Measurements from ENCODE around the gene LASP1.

- TF ChIP-seq CTCF (IDR thresholded peaks at IDR 0.05) = no peak
- no peak for TF ChIP-seq POLR2A (IDR thresholded peaks at IDR 0.05)
Observed at GRCh38 chr17:38885728-38886642, 16.1 kb downstream of the LASP1 start.
